C4-2B (cell line): ENCODE measurements around the gene PRRT3.

Experiments used
- CTCF ChIP-seq: fragments of 450-650 bp; conservative IDR thresholded peaks from 2 replicates; pipeline ENCODE4 v1.5.1; 2017; ENCODE audit warnings: mild to moderate bottlenecking
- ZFX ChIP-seq: fragments of 450-650 bp; IDR thresholded peaks from 2 replicates; pipeline ENCODE4 v1.6.1; 2017

GRCh38 chr3:9914011-9914410 lies 38.2 kb downstream of the PRRT3 start:
- no peak for TF ChIP-seq ZFX
- TF ChIP-seq CTCF, result no peak
